ENCODE measurements around the gene GON4L.

Gene GON4L

GRCh38 chr1:155859881-155860871 lies 3.2 kb upstream of the GON4L start:
- DNase-seq (ENCODE audit: insufficient read length, low spot score): peak; percentile 71
- no peak for FAIRE-seq
- no peak for TF ChIP-seq CTCF (IDR thresholded peaks at IDR 0.05; ENCODE audit: insufficient read depth, missing control alignments)

GRCh38 chr1:155859234-155859829 lies 2.3 kb upstream of the GON4L start, which contains the start of gene SYT11:
Gene SYT11, plus strand, starts transcription at chr1:155859567. Its CDS starts 195 bp downstream, at chr1:155859762.
- DNase-seq (ENCODE audit: insufficient read length, low spot score): peak; percentile 73
- peak; percentile 82 for FAIRE-seq
- TF ChIP-seq CTCF (IDR thresholded peaks at IDR 0.05; ENCODE audit: insufficient read depth, missing control alignments): no peak

GRCh38 chr1:155858800-155859233 lies 1.8 kb upstream of the GON4L start:
- no peak for DNase-seq (ENCODE audit: insufficient read length, low spot score)

GRCh38 chr1:155856257-155856974 lies 598 bp downstream of the GON4L start:
- FAIRE-seq: no peak
- no peak for DNase-seq (ENCODE audit: insufficient read length, low spot score)
- no peak for TF ChIP-seq CTCF (IDR thresholded peaks at IDR 0.05; ENCODE audit: insufficient read depth, missing control alignments)

More at GRCh38 chr1:155858800-155859233, 1.8 kb upstream of the GON4L start:
- no peak for FAIRE-seq
- TF ChIP-seq CTCF (IDR thresholded peaks at IDR 0.05; ENCODE audit: insufficient read depth, missing control alignments): no peak

- DNase-seq (ENCODE audit: insufficient read length, low spot score) (no peak), FAIRE-seq (no peak)
- TF ChIP-seq CTCF (IDR thresholded peaks at IDR 0.05; ENCODE audit: insufficient read depth, missing control alignments): no peak
Measured at GRCh38 chr1:155850345-155850744, 6.7 kb downstream of the GON4L start.

GRCh38 chr1:155847823-155848529 lies 9.0 kb downstream of the GON4L start:
- no peak for TF ChIP-seq CTCF (IDR thresholded peaks at IDR 0.05; ENCODE audit: insufficient read depth, missing control alignments)
- FAIRE-seq: no peak
- DNase-seq (ENCODE audit: insufficient read length, low spot score): no peak
